GM23338 (cell line): ENCODE measurements around the gene EEF2.

ENCODE experiments used
- CREB1 ChIP-seq: fragments of 250-450 bp; sonication (Bioruptor Pico); IDR thresholded peaks from 2 replicates; pipeline ENCODE4 v1.5.0; 2020; ENCODE audit warnings: low read depth, mild to moderate bottlenecking, moderate library complexity
- ETS1 ChIP-seq: IDR thresholded peaks from 2 replicates; pipeline ENCODE4 v1.6.1; 2016; ENCODE audit warnings: antibody characterized with exemption
- EZH2 ChIP-seq: fragments of 200-600 bp; sonication (generic); IDR thresholded peaks from one replicate; pipeline ENCODE4 v1.8.0; 2017; ENCODE audit warnings: antibody characterized with exemption, mild to moderate bottlenecking, low read depth; ENCODE audit not compliant: unreplicated experiment
- EZH2phosphoT487 ChIP-seq: fragments of 200-600 bp; sonication (generic); IDR thresholded peaks from one replicate; pipeline ENCODE4 v1.8.1; 2018; ENCODE audit warnings: antibody characterized with exemption; ENCODE audit not compliant: unreplicated experiment
- NANOG ChIP-seq: IDR thresholded peaks from 2 replicates; pipeline ENCODE4 v1.6.1; 2016; ENCODE audit warnings: antibody characterized with exemption, borderline replicate concordance
- POLR2AphosphoS5 ChIP-seq: IDR thresholded peaks from 2 replicates; pipeline ENCODE4 v1.6.1; 2016; ENCODE audit warnings: antibody characterized with exemption, low read depth
- REST ChIP-seq: IDR thresholded peaks from one replicate; pipeline ENCODE4 v1.6.1; 2018; ENCODE audit warnings: antibody characterized with exemption; ENCODE audit not compliant: unreplicated experiment
- STAT1 ChIP-seq: IDR thresholded peaks from one replicate; pipeline ENCODE4 v1.6.1; 2016; ENCODE audit warnings: antibody characterized with exemption; ENCODE audit not compliant: unreplicated experiment
- ZNF331 ChIP-seq: fragments of 250-450 bp; sonication (Bioruptor Pico); IDR thresholded peaks from 2 replicates; pipeline ENCODE4 v1.5.0; 2020; ENCODE audit warnings: low read depth, mild to moderate bottlenecking, moderate library complexity
- TF ChIP-seq, protein P1 (sequence below), 2 experiments: fragments of 200-600 bp in 1 of 2; sonication (generic) in 1 of 2; conservative IDR thresholded peaks; 2 replicates each; pipeline versions ENCODE4 v1.5.1 to v1.6.1; 2016 to 2017; ENCODE audit warnings: antibody characterized with exemption in 2 of 2, low read depth in 2 of 2, mild to moderate bottlenecking in 2 of 2, moderate library complexity in 1 of 2

- TF ChIP-seq, protein P1, sequence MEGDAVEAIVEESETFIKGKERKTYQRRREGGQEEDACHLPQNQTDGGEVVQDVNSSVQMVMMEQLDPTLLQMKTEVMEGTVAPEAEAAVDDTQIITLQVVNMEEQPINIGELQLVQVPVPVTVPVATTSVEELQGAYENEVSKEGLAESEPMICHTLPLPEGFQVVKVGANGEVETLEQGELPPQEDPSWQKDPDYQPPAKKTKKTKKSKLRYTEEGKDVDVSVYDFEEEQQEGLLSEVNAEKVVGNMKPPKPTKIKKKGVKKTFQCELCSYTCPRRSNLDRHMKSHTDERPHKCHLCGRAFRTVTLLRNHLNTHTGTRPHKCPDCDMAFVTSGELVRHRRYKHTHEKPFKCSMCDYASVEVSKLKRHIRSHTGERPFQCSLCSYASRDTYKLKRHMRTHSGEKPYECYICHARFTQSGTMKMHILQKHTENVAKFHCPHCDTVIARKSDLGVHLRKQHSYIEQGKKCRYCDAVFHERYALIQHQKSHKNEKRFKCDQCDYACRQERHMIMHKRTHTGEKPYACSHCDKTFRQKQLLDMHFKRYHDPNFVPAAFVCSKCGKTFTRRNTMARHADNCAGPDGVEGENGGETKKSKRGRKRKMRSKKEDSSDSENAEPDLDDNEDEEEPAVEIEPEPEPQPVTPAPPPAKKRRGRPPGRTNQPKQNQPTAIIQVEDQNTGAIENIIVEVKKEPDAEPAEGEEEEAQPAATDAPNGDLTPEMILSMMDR (conservative IDR thresholded peaks at IDR 0.05; ENCODE audit: low read depth in 2 of 2): peak; percentile 44 to 58
- no peak for TF ChIP-seq POLR2AphosphoS5
- TF ChIP-seq CREB1 (CRISPR knock-in tag): peak; percentile 61
- no peak for TF ChIP-seq REST
- TF ChIP-seq EZH2phosphoT487: no peak
- no peak for TF ChIP-seq NANOG
- no peak for TF ChIP-seq EZH2
- no peak for TF ChIP-seq ZNF331 (CRISPR knock-in tag)
- no peak for TF ChIP-seq ETS1
- TF ChIP-seq STAT1: no peak
These were observed 1.2 kb upstream of the EEF2 start for GRCh38 chr19:3986260-3987041.
